ENCODE data around the gene SGSH. TPM values are rescaled to one million over a fixed set of nuclear protein-coding genes. Genes with fewer than 3 reads are reported as not detected.

SGSH gene
- total RNA-seq, 1 experiment from 2014 or later = 19.8 TPM

- WGBS (ENCODE audit: extremely low coverage, insufficient read length, low lambda C conversion rate) = no CpG with 5 or more reads among the region's 4 CpGs
- H3K27ac Mint-ChIP-seq = no peak overlapping the region
These were observed 7.0 kb upstream of the SGSH start for GRCh38 chr17:80227156-80227555.

More at GRCh38 chr17:80227156-80227555, 7.0 kb upstream of the SGSH start:
- no peak overlapping the region for H4K8ac ChIP-seq (replicated peaks; ENCODE audit: insufficient read length, low read depth, low read length)
- no peak overlapping the region for H2BK120ac ChIP-seq (ENCODE audit: low read depth, low read length, poor library complexity, severe bottlenecking)
- no peak overlapping the region for H4K5ac ChIP-seq (ENCODE audit: insufficient read length, low read depth, low read length)
- H3K9me3 ChIP-seq (ENCODE audit: control insufficient read depth, low read depth, low read length) = no peaks in the 10 kb centered on the region
- H2AK5ac ChIP-seq (ENCODE audit: insufficient read length, low read length) = no peak overlapping the region
- no peaks in the 10 kb centered on the region for H3K79me2 ChIP-seq (ENCODE audit: insufficient read depth, low read length)
- no peak overlapping the region for H3K23ac ChIP-seq (ENCODE audit: insufficient read length, low read depth, low read length)
- H3K56ac ChIP-seq (ENCODE audit: insufficient read length, low read depth, low read length) = no peak overlapping the region
- H3K79me1 ChIP-seq (ENCODE audit: insufficient read depth, low read depth, low read length, poor library complexity, severe bottlenecking) = no peaks in the 10 kb centered on the region
- H3K36me3 Mint-ChIP-seq (ENCODE audit: insufficient read depth in 1 of 3, low read depth in 3 of 3) = peaks cover 21 to 43% (median 36%) of the 10 kb centered on the region in 3 experiments
- H3K27me3 ChIP-seq (ENCODE audit: insufficient read depth, low read length) = no peaks in the 10 kb centered on the region
- no peak overlapping the region for H3K14ac ChIP-seq (ENCODE audit: insufficient read depth, low read length)
- no peak overlapping the region for H3K18ac ChIP-seq (ENCODE audit: insufficient read length, low read depth, low read length)
- H4K91ac ChIP-seq (ENCODE audit: insufficient read length, low read depth, low read length) = no peak overlapping the region
- H2AFZ ChIP-seq (ENCODE audit: low read length) = no peak overlapping the region
- H3K4me1 Mint-ChIP-seq = peaks cover 24 to 26% of the 10 kb centered on the region in 2 experiments
- H3K27me3 Mint-ChIP-seq (ENCODE audit: low read depth) = no peaks in the 10 kb centered on the region
- DNase-seq = no peak
- no peak overlapping the region for H3K27ac ChIP-seq (ENCODE audit: insufficient read length, low read depth, low read length)
- H3K4ac ChIP-seq (ENCODE audit: low read depth, low read length) = no peak overlapping the region
- peaks cover 7 to 11% of the 10 kb centered on the region in 2 experiments for H3K9me3 Mint-ChIP-seq
- no peak overlapping the region for H3K4me2 ChIP-seq (ENCODE audit: insufficient read depth, insufficient read length, low read length)
- H3K9ac ChIP-seq (ENCODE audit: extremely low read depth, insufficient read length, low read length) = no peak overlapping the region
- no peak overlapping the region for H2BK12ac ChIP-seq (ENCODE audit: insufficient read length, low read depth, low read length)
- H2BK20ac ChIP-seq (ENCODE audit: low read depth, low read length, poor library complexity, severe bottlenecking) = no peak overlapping the region
- no peak overlapping the region for H2BK5ac ChIP-seq (ENCODE audit: insufficient read length, low read length)
- H2BK15ac ChIP-seq (ENCODE audit: low read depth, low read length) = no peak overlapping the region
- H3K23me2 ChIP-seq (ENCODE audit: insufficient read length, low read depth, low read length, poor library complexity, severe bottlenecking) = no peaks in the 10 kb centered on the region
- H3T11ph ChIP-seq (ENCODE audit: low read length) = no peak overlapping the region
- H3K4me1 ChIP-seq (ENCODE audit: insufficient read depth, low read length) = no peaks in the 10 kb centered on the region
- H4K20me1 ChIP-seq (ENCODE audit: control insufficient read depth, insufficient read depth, insufficient read length) = no peaks in the 10 kb centered on the region
- H3K4me3 Mint-ChIP-seq = no peak overlapping the region
- TF ChIP-seq, protein P1, sequence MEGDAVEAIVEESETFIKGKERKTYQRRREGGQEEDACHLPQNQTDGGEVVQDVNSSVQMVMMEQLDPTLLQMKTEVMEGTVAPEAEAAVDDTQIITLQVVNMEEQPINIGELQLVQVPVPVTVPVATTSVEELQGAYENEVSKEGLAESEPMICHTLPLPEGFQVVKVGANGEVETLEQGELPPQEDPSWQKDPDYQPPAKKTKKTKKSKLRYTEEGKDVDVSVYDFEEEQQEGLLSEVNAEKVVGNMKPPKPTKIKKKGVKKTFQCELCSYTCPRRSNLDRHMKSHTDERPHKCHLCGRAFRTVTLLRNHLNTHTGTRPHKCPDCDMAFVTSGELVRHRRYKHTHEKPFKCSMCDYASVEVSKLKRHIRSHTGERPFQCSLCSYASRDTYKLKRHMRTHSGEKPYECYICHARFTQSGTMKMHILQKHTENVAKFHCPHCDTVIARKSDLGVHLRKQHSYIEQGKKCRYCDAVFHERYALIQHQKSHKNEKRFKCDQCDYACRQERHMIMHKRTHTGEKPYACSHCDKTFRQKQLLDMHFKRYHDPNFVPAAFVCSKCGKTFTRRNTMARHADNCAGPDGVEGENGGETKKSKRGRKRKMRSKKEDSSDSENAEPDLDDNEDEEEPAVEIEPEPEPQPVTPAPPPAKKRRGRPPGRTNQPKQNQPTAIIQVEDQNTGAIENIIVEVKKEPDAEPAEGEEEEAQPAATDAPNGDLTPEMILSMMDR (conservative IDR thresholded peaks at IDR 0.05) = no peak
